Tibial nerve (tissue), 4 donors: ENCODE data around the gene GCA.

Source experiments
- CTCF ChIP-seq, 5 experiments: fragments of 200-600 bp in 3 of 5; fragments of 450-650 bp in 2 of 5; sonication (generic) in 3 of 5; IDR thresholded peaks; one replicate each; pipeline ENCODE4 v1.5.1; 2016 to 2019; ENCODE audit warnings: antibody characterized with exemption in 5 of 5, mild to moderate bottlenecking in 3 of 5, moderate library complexity in 2 of 5
- EP300 ChIP-seq, 2 donors: sonication (generic); formaldehyde crosslinking; IDR thresholded peaks; one replicate each; pipeline ENCODE4 v1.6.1; 2017; ENCODE audit warnings: antibody characterized with exemption in 2 of 2, mild to moderate bottlenecking in 1 of 2
- POLR2A ChIP-seq, 2 donors: fragments of 450-650 bp; IDR thresholded peaks; one replicate each; pipeline ENCODE4 v1.6.1; 2017; ENCODE audit warnings: antibody characterized with exemption in 2 of 2, mild to moderate bottlenecking in 2 of 2, moderate library complexity in 2 of 2

- no peak for TF ChIP-seq CTCF (IDR thresholded peaks at IDR 0.05)
- no peak for TF ChIP-seq EP300 (IDR thresholded peaks at IDR 0.05)
- no peak for TF ChIP-seq POLR2A (IDR thresholded peaks at IDR 0.05)
Measured at GRCh38 chr2:162337868-162338267, 6.1 kb upstream of the GCA start.
